ENCODE data around the gene EIF4G3.

The EIF4G3 gene

GRCh38 chr1:20992322-20993056 is 184.2 kb downstream of the EIF4G3 start:
- no peak for TF ChIP-seq RAD21 (IDR thresholded peaks at IDR 0.05; ENCODE audit: low read depth)
- TF ChIP-seq YY1 (IDR thresholded peaks at IDR 0.05; ENCODE audit: low read depth), result no peak
- TF ChIP-seq FOXM1 (IDR thresholded peaks at IDR 0.05; ENCODE audit: borderline replicate concordance, low read depth), result no peak
- no peak for TF ChIP-seq REST (IDR thresholded peaks at IDR 0.05; ENCODE audit: low read depth)
- no peak for TF ChIP-seq TAF1 (IDR thresholded peaks at IDR 0.05; ENCODE audit: low read depth)
- no peak for TF ChIP-seq EP300 (IDR thresholded peaks at IDR 0.05; ENCODE audit: borderline replicate concordance)
- TF ChIP-seq CEBPB (IDR thresholded peaks at IDR 0.05), result no peak
- TF ChIP-seq USF1 (IDR thresholded peaks at IDR 0.05), result no peak
- TF ChIP-seq TEAD4 (IDR thresholded peaks at IDR 0.05), result no peak
- no peak for TF ChIP-seq EGR1 (IDR thresholded peaks at IDR 0.05)
- TF ChIP-seq TCF12 (IDR thresholded peaks at IDR 0.05; ENCODE audit: low read depth), result no peak
- no peak for TF ChIP-seq ZBTB7A (IDR thresholded peaks at IDR 0.05; ENCODE audit: low read depth)
- no peak for TF ChIP-seq NFIC (IDR thresholded peaks at IDR 0.05)
- TF ChIP-seq MAX (IDR thresholded peaks at IDR 0.05), result no peak
- no peak for TF ChIP-seq CREB1 (IDR thresholded peaks at IDR 0.05; ENCODE audit: low read depth)

- TF ChIP-seq EGR1 (IDR thresholded peaks at IDR 0.05), result no peak
- TF ChIP-seq RAD21 (IDR thresholded peaks at IDR 0.05; ENCODE audit: low read depth), result no peak
- no peak for TF ChIP-seq CEBPB (IDR thresholded peaks at IDR 0.05)
- TF ChIP-seq USF1 (IDR thresholded peaks at IDR 0.05), result no peak
- TF ChIP-seq ZBTB7A (IDR thresholded peaks at IDR 0.05; ENCODE audit: low read depth), result no peak
- no peak for TF ChIP-seq FOXM1 (IDR thresholded peaks at IDR 0.05; ENCODE audit: borderline replicate concordance, low read depth)
- no peak for TF ChIP-seq MAX (IDR thresholded peaks at IDR 0.05)
- TF ChIP-seq EP300 (IDR thresholded peaks at IDR 0.05; ENCODE audit: borderline replicate concordance), result no peak
These were observed 187.8 kb downstream of the EIF4G3 start for GRCh38 chr1:20988943-20989342.

- TF ChIP-seq REST (IDR thresholded peaks at IDR 0.05; ENCODE audit: low read depth) (no peak), EGR1 (IDR thresholded peaks at IDR 0.05) (no peak), EP300 (IDR thresholded peaks at IDR 0.05; ENCODE audit: borderline replicate concordance) (no peak), CREB1 (IDR thresholded peaks at IDR 0.05; ENCODE audit: low read depth) (no peak), ZBTB7A (IDR thresholded peaks at IDR 0.05; ENCODE audit: low read depth) (no peak), USF1 (IDR thresholded peaks at IDR 0.05) (no peak), TCF12 (IDR thresholded peaks at IDR 0.05; ENCODE audit: low read depth) (no peak), YY1 (IDR thresholded peaks at IDR 0.05; ENCODE audit: low read depth) (no peak), RAD21 (IDR thresholded peaks at IDR 0.05; ENCODE audit: low read depth) (no peak), TEAD4 (IDR thresholded peaks at IDR 0.05) (no peak), NFIC (IDR thresholded peaks at IDR 0.05) (no peak), CEBPB (IDR thresholded peaks at IDR 0.05) (no peak), FOXM1 (IDR thresholded peaks at IDR 0.05; ENCODE audit: borderline replicate concordance, low read depth) (no peak), TAF1 (IDR thresholded peaks at IDR 0.05; ENCODE audit: low read depth) (no peak)
These were observed 188.6 kb downstream of the EIF4G3 start for GRCh38 chr1:20987831-20988825.

GRCh38 chr1:20983297-20983889 is 193.3 kb downstream of the EIF4G3 start:
- TF ChIP-seq NFIC (IDR thresholded peaks at IDR 0.05), result no peak
- TF ChIP-seq FOXM1 (IDR thresholded peaks at IDR 0.05; ENCODE audit: borderline replicate concordance, low read depth), result no peak
- no peak for TF ChIP-seq EGR1 (IDR thresholded peaks at IDR 0.05)
- no peak for TF ChIP-seq TEAD4 (IDR thresholded peaks at IDR 0.05)
- TF ChIP-seq CREB1 (IDR thresholded peaks at IDR 0.05; ENCODE audit: low read depth), result no peak
- no peak for TF ChIP-seq ZBTB7A (IDR thresholded peaks at IDR 0.05; ENCODE audit: low read depth)
- no peak for TF ChIP-seq TCF12 (IDR thresholded peaks at IDR 0.05; ENCODE audit: low read depth)
- TF ChIP-seq RAD21 (IDR thresholded peaks at IDR 0.05; ENCODE audit: low read depth), result no peak
- no peak for TF ChIP-seq USF1 (IDR thresholded peaks at IDR 0.05)
- no peak for TF ChIP-seq REST (IDR thresholded peaks at IDR 0.05; ENCODE audit: low read depth)
- TF ChIP-seq EP300 (IDR thresholded peaks at IDR 0.05; ENCODE audit: borderline replicate concordance), result no peak
- TF ChIP-seq YY1 (IDR thresholded peaks at IDR 0.05; ENCODE audit: low read depth), result no peak
- TF ChIP-seq CEBPB (IDR thresholded peaks at IDR 0.05), result no peak
- no peak for TF ChIP-seq MAX (IDR thresholded peaks at IDR 0.05)
- TF ChIP-seq TAF1 (IDR thresholded peaks at IDR 0.05; ENCODE audit: low read depth), result no peak
